Activated CD4-positive, alpha-beta T cell treated with anti-CD3 and anti-CD28 coated beads, Interleukin-2, amount 10 ng/mL, durations not matched to agents 7 days and 5 days (primary cell): ENCODE data around the gene ZNF692. TPM values are rescaled to one million over a fixed set of nuclear protein-coding genes. Genes with fewer than 3 reads are reported as not detected.
A peak's percentile ranks its signal among the peaks of the same experiment; 100 is the strongest.

Experiments
- CTCF ChIA-PET: fragments of 350-600 bp; sonication (Branson Sonifier 250); formaldehyde crosslinking; loops from one replicate; lab custom pipeline; 2021; ENCODE audit warnings: antibody characterized with exemption; lab: Charles Lee
- POLR2A ChIA-PET: fragments of 350-600 bp; sonication (Branson Sonifier 250); formaldehyde crosslinking; loops from one replicate; lab custom pipeline; 2021; ENCODE audit warnings: antibody characterized with exemption; lab: Charles Lee
- DNase-seq: peaks from one replicate; pipeline ENCODE4 v3.0.0-alpha.2; 2020
- H3K27ac Mint-ChIP-seq: one replicate; pipeline ENCODE4 v1.8.0; 2021; ENCODE audit warnings: mild to moderate bottlenecking, moderate library complexity, mixed read lengths
- H3K27me3 Mint-ChIP-seq: one replicate; pipeline ENCODE4 v1.8.0; 2021; ENCODE audit warnings: mixed read lengths
- H3K36me3 Mint-ChIP-seq: one replicate; pipeline ENCODE4 v1.8.0; 2021; ENCODE audit warnings: low read depth, mixed read lengths
- H3K4me1 Mint-ChIP-seq: one replicate; pipeline ENCODE4 v1.8.0; 2021; ENCODE audit warnings: mixed read lengths
- H3K4me3 Mint-ChIP-seq: one replicate; pipeline ENCODE4 v1.8.0; 2021; ENCODE audit warnings: mild to moderate bottlenecking, moderate library complexity, mixed read lengths
- H3K9me3 Mint-ChIP-seq: one replicate; pipeline ENCODE4 v1.8.0; 2021; ENCODE audit warnings: mixed read lengths
- total RNA-seq, 2 experiments: library from RNA; stranded (reverse); gene quantifications; one replicate each; pipeline ENCODE4 v1.2.3, GENCODE V29; 2021

The ZNF692 gene, protein sequence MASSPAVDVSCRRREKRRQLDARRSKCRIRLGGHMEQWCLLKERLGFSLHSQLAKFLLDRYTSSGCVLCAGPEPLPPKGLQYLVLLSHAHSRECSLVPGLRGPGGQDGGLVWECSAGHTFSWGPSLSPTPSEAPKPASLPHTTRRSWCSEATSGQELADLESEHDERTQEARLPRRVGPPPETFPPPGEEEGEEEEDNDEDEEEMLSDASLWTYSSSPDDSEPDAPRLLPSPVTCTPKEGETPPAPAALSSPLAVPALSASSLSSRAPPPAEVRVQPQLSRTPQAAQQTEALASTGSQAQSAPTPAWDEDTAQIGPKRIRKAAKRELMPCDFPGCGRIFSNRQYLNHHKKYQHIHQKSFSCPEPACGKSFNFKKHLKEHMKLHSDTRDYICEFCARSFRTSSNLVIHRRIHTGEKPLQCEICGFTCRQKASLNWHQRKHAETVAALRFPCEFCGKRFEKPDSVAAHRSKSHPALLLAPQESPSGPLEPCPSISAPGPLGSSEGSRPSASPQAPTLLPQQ
- total RNA-seq: 10 to 100 TPM; 55.5 to 57.6 TPM

DNA sequence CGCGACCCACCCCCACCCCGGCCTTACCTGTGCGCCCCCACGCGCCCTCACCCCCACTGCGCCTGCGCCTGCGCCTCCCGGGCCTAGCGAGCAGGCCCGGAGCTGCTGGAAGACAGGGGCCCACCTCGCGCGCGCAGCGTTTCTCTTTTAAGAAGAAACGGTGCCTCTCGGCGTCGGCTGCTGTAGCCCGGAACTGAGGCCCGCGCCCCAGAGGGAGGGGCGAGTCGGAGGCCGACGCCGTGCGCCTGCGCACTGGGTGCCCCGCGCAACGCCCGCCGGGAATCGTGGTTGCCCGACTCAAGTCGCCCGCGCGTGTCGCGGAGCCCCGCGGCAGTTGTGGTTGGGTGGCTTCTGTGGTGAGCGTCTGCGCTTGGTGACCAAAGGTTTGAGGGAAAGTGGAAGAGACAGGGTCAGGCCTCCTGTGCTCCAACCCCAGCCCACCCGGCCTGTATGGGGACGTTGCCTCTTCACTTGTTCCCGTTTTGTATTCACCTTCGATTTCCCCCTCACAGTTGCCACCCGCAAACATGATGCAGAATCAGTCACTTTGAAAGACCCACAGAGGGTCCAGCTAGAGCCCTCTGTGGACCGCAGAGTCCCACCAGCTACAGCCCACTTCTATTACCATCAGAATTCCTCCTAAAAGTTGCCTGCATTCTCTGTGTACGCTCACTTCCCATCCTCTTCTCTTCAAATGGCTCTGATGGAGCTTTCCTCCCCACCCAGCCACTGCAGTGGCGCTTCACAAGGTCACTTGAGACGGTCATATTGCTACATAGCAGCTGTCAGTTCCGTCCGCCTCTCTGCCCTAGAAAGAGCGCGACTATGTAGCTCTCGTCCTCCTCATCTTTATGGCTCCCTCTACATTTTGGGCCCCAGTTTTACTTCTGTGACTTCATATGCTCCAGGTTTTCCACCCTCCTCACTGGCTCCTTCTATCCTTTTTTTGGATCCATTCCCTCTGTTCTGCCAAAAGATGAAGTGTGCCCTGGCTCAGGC lies at the start of gene ZNF692:
TSS of gene ZNF692 (minus strand) at position 195 of the 999 bp plus-strand sequence. CDS start 776 bp downstream, outside the sequence.
- Mint-ChIP-seq H3K9me3 (no peaks in the 10 kb centered on the region), H3K27ac (peak within 1 kb of the TSS; percentile 99), H3K4me3 (peak within 1 kb of the TSS; percentile 93), H3K27me3 (peaks cover 3% of the 10 kb centered on the region), H3K4me1 (peaks cover 67% of the 10 kb centered on the region), H3K36me3 (peaks cover 22% of the 10 kb centered on the region)
- CTCF ChIA-PET: interaction anchor here (0.7 to 2.5 kb wide), 14 partner anchors 13 to 65 kb away, joined by 3 to 16 read pairs (median 6); partner anchors contain the start of genes PGBD2, SH3BP5L and ZNF672
- DNase-seq: peak; percentile 97
- POLR2A ChIA-PET: interaction anchor here (1.0 kb wide), 1 partner anchor 21 kb away, joined by 4 read pairs; the partner anchor contains the start of gene ZNF672

DNA sequence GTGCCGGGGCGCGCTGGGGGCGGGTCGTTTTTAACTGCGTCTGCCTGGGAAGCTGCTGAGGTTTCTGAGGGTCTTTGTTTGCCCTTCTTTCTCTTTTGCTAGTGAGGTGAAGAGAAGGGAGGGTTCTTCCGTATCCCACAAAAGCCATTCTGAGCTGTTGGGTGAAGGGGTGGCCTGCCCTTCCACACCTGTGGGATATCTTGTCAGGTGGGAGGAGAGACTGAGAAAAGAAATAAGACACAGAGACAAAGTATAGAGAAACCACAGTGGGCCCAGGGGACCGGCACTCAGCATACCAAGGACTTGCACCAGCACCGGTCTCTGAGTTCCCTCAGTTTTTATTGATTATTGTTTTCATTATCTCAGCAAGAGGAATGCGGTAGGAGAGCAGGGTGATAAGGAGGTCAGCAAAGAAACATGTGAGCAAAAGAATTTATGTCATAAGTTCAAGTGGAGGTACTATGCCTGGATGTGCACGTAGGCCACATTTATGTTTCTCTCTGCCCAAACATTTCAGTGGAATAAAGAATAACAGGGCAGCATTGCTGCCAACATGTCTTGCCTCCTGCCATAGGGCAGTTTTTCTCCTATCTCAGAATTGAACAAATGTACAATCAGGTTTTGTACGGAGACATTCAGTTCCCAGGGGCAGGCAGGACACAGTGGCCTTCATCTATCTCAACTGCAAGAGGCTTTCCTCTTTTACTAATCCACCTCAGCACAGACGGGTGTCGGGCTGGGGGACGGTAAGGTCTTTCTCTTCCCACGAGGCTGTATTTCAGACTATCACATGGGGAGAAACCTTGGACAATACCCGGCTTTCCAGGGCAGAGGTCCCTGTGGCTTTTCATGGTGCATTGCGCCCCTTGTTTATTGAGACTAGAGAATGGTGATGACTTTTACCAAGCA lies 48.1 kb upstream of the ZNF692 start:
- Mint-ChIP-seq H3K4me1 (peaks cover 25% of the 10 kb centered on the region), H3K4me3 (peak overlapping the region; percentile 95), H3K9me3 (no peaks in the 10 kb centered on the region), H3K27ac (peak overlapping the region; percentile 97), H3K36me3 (peaks cover 2% of the 10 kb centered on the region), H3K27me3 (peaks cover 8% of the 10 kb centered on the region)
- CTCF ChIA-PET: interaction anchor here (0.5 to 1.6 kb wide), 2 partner anchors 62 to 187 kb away, joined by 3 read pairs; no protein-coding TSS in a partner anchor
- POLR2A ChIA-PET: no interaction called here
- DNase-seq: no peak

DNA sequence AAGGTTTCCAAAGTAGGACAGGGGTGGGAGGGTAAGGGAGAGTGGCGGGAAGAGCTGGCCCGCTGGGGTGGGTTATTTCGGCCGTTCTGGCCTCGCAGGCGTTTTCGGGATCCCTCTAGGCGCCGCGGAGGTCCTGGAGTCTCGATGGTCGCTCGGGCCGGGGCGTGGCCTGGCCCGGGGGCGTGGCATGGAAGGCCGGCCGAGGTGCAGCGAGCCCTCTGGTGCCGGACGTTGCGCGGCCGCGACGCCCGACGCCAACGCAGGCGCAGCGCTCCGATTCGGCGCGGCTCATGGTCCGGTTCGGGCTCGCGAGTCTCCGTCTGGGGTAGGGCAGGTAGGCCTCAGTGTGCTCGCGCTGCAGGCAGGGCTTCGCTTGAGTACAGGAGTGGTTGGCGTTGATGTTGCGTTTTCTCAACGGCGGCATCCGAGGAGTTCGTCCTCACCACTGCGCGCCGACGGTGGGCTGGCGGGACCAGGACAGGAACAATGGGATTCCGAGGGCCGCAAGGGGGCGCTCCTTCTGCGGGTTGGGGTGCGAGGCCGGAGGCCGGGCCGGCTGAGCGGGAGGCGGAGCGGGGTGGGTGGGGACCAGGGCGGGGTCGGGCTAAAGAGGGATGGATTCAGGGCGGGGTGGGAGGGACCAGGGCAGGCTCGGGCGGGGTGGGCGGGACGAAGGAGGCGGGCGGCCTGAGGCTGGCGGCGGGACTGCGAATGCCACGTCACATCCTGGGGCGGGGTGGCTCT lies 47.3 kb upstream of the ZNF692 start, which contains the start of gene PGBD2:
TSS of gene PGBD2 (plus strand) at position 227 of the 744 bp plus-strand sequence. CDS start 7,628 bp downstream, outside the sequence.
- Mint-ChIP-seq H3K27ac (peak within 1 kb of the TSS; percentile 99), H3K4me3 (peak within 1 kb of the TSS; percentile 95), H3K4me1 (peaks cover 30% of the 10 kb centered on the region), H3K27me3 (peaks cover 12% of the 10 kb centered on the region), H3K36me3 (peaks cover 2% of the 10 kb centered on the region), H3K9me3 (no peaks in the 10 kb centered on the region)
- CTCF ChIA-PET: interaction anchor here (0.6 to 1.6 kb wide), 4 partner anchors 32 to 80 kb away, joined by 3 to 7 read pairs (median 3); partner anchors contain the start of gene SH3BP5L
- POLR2A ChIA-PET: no interaction called here
- peak; percentile 95 for DNase-seq

DNA sequence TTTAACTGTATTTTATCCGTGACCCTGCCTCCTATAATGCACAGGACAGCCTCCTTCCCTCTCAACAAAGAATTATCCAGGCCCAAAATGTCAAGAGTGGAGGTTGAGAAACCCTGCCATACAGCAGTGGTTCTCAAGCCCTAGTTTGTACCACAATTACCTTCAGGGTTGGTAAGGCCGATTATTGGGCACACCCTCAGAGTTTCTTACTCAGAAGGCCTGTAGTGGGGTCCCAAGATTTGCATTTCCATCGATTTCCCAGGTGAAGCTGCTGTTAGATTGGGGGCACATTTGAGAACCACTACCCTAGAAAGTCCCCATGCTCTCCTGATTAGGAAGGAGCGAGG lies 46.8 kb upstream of the ZNF692 start:
- ChIA-PET POLR2A (no interaction called here), CTCF (interaction anchor here (0.6 to 1.6 kb wide), 4 partner anchors 32 to 80 kb away, joined by 3 to 7 read pairs (median 3); partner anchors contain the start of gene SH3BP5L)
- peaks cover 30% of the 10 kb centered on the region for H3K4me1 Mint-ChIP-seq
- H3K9me3 Mint-ChIP-seq: no peaks in the 10 kb centered on the region
- peak overlapping the region; percentile 99 for H3K27ac Mint-ChIP-seq
- no peak for DNase-seq
- H3K27me3 Mint-ChIP-seq: peaks cover 15% of the 10 kb centered on the region
- peak overlapping the region; percentile 95 for H3K4me3 Mint-ChIP-seq
- peaks cover 2% of the 10 kb centered on the region for H3K36me3 Mint-ChIP-seq

DNA sequence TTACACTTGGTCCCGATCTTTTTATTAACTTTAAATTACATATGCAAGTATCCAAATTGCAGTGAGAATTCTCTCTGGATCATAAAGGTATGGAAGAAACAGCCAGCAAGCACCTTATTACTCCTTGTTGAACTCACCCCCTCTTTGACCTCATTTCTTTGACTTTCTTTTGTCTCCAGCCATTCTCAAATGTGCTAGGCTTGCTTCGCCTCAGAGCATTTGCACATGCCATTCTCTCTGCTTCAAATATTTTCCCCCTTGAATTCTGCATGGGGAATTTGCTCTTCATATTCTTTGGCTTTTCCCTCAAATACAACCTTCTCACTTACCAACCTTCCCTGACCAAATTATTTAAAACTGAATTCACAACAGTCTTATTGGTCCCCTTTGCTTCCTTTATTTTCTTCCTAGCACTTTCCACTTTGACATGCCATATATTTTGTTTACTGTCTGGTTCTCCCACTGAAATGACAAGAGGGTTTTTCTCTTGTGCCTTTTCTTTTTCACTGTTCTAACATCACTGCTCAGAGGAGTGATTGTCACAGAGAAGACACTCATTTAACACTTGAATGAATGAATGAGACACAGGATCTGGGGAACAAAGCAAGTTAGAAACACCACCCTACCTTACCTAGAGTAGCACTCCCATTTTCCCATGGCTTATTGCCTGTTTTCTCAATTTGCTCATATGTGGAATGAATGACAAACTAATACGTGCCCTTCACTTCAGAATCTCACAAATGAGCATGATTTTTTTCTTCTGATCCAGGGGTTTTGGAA lies 45.7 kb upstream of the ZNF692 start:
- Mint-ChIP-seq H3K4me1 (peaks cover 30% of the 10 kb centered on the region), H3K36me3 (no peaks in the 10 kb centered on the region), H3K27ac (no peak overlapping the region), H3K27me3 (peaks cover 25% of the 10 kb centered on the region), H3K4me3 (no peak overlapping the region), H3K9me3 (no peaks in the 10 kb centered on the region)
- no peak for DNase-seq
- CTCF ChIA-PET: interaction anchor here (1.8 kb wide), 1 partner anchor 10 kb away, joined by 5 read pairs; no protein-coding TSS in a partner anchor
- POLR2A ChIA-PET: no interaction called here

DNA sequence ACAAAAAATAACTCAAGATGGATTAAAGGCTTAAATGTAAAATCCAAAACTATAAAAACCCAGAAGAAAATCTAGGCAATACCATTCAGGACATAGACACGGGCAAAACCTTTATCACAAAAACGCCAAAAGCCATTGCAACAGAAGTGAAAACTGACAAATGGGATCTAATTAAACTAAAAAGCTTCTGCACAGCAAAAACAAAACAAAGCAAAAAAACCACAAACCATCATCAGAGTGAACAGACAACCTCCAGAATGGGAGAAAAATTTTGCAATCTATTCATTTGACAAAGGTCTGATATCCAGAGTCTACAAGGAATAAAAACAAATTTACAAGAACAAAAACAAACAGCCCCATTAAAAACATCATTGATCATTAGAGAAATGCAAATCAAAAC lies 42.7 kb upstream of the ZNF692 start:
- no peak overlapping the region for H3K27ac Mint-ChIP-seq
- H3K36me3 Mint-ChIP-seq: no peaks in the 10 kb centered on the region
- H3K9me3 Mint-ChIP-seq: no peaks in the 10 kb centered on the region
- POLR2A ChIA-PET: no interaction called here
- CTCF ChIA-PET: no interaction called here
- peaks cover 36% of the 10 kb centered on the region for H3K27me3 Mint-ChIP-seq
- H3K4me3 Mint-ChIP-seq: no peak overlapping the region
- H3K4me1 Mint-ChIP-seq: peaks cover 13% of the 10 kb centered on the region
- DNase-seq: no peak

DNA sequence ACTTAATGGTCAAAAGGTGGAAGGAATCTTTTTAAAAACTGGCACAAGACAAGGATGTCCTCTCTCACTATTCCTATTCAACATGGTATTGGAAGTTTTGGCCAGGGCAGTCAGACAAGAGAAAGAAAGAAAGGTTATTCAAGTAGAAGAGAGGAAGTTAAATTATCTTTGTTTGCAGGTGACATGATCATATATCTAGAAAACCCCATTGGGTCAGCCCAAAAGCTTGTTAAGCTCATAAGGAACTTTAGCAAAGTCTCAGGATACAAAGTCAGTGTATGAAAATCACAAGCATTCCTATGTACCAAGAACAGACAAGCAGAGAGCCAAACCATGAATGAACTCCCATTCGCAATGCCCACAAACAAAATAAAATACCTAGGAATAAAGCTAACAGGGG lies 41.8 kb upstream of the ZNF692 start:
- Mint-ChIP-seq H3K9me3 (no peaks in the 10 kb centered on the region), H3K27ac (no peak overlapping the region), H3K4me1 (peaks cover 10% of the 10 kb centered on the region), H3K27me3 (peaks cover 36% of the 10 kb centered on the region), H3K36me3 (no peaks in the 10 kb centered on the region), H3K4me3 (no peak overlapping the region)
- no peak for DNase-seq
- ChIA-PET POLR2A (no interaction called here), CTCF (interaction anchor here (1.3 to 1.7 kb wide), 2 partner anchors 9 to 40 kb away, joined by 5 to 6 read pairs; no protein-coding TSS in a partner anchor)

DNA sequence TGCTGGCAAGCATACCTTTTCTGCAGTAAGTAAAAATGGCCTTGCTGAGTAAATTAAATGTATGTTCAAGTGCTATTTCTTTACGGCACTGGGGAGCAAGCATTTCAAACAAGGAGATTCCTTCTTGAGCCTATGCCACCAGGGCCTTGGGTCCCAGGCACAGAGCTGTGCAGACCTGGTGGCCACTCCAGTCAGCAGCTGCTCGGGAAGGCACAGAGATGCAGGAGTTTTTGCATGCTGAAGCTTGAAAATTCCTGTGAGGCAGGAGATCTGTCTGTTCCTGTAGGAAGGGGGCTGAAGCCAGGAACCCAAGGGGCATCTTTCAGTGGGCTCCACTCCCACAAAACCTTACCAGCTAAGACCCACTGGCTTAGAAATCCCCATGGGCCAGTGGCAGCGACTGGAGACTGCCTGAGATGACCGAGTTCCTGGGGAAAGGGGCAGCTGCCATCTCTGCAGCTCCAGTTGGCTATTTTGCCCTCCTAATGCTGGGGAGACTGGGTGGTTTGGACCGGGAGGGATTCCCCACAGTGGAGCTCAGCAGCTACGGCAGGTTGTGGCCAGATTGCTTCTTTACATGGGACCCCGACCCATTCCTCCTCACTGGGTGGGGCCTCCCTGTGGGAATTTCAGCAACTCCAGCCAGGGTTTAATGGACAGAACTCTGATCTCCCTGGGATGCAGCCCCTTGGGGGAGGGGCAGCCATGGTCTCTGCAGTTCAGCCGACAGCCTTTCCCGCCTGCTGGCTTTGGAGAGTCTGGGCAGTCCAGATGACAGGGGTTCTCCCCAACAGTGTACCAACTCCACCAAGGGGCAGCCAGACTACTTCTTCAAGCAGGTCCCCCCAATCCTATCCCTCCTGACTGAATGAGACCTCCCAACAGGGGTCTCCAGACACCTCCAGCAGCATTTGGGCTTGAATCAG lies 38.8 kb upstream of the ZNF692 start:
- CTCF ChIA-PET: interaction anchor here (1.3 kb wide), 1 partner anchor 23 kb away, joined by 4 read pairs; no protein-coding TSS in a partner anchor
- H3K4me3 Mint-ChIP-seq: no peak overlapping the region

DNA sequence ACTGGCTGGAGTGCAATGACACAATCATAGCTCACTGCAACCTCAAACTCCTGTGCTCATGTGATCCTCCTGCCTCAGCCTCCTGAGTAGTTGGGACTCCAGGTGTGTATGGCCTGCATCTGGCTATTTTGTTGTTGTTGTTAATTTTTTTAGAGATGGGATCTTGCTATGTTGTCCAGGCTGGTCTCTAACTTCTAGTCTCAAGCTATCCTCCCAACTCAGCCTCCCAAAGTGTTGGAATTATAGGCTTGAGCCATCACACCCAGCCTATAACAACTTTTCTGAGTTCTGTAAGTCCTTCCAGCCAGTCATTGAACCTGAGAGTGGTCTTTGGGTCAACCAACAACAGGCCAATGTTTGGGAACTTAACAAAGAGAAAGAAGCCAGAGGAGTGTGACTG lies 36.0 kb upstream of the ZNF692 start:
- ChIA-PET POLR2A (no interaction called here), CTCF (no interaction called here)
- Mint-ChIP-seq H3K36me3 (no peaks in the 10 kb centered on the region), H3K4me3 (no peak overlapping the region), H3K4me1 (no peaks in the 10 kb centered on the region), H3K27me3 (peaks cover 38% of the 10 kb centered on the region), H3K9me3 (no peaks in the 10 kb centered on the region), H3K27ac (no peak overlapping the region)
- no peak for DNase-seq

More for the DNA sequence above, 38.8 kb upstream of the ZNF692 start:
- Mint-ChIP-seq H3K27ac (no peak overlapping the region), H3K27me3 (peaks cover 50% of the 10 kb centered on the region), H3K9me3 (no peaks in the 10 kb centered on the region), H3K4me1 (peaks cover 5% of the 10 kb centered on the region), H3K36me3 (no peaks in the 10 kb centered on the region)
- POLR2A ChIA-PET: no interaction called here
- DNase-seq: no peak

DNA sequence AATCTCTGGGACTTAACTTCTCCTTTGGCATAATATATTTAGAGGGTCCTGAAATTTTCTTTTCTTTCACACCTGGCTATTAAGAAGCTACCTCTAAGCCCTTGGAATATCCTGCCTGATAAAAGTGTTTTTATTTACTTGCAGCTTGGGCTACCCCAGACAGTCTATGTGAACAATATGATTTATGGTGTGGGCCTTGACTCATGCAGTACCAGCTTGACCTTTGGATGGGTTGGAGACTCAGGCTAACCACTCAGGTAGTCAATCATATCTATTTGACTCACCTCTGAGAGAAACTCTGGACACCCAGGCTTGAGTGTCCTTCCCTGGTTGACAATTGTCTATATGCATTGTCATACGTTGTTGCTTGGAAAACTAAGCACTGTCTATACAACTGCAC lies 33.7 kb upstream of the ZNF692 start:
- Mint-ChIP-seq H3K4me1 (no peaks in the 10 kb centered on the region), H3K9me3 (no peaks in the 10 kb centered on the region), H3K27me3 (peaks cover 25% of the 10 kb centered on the region), H3K36me3 (no peaks in the 10 kb centered on the region), H3K4me3 (no peak overlapping the region), H3K27ac (no peak overlapping the region)
- ChIA-PET POLR2A (no interaction called here), CTCF (no interaction called here)
- DNase-seq: no peak
